ENCODE results near the gene VCL.
A peak's percentile ranks its signal among the peaks of the same experiment; 100 is the strongest.
"Not testable (repeated sequence)": the region's sequence is repeated elsewhere in the genome, so short reads cannot be mapped to it uniquely, and the experiment has no call there.

VCL gene

DNA sequence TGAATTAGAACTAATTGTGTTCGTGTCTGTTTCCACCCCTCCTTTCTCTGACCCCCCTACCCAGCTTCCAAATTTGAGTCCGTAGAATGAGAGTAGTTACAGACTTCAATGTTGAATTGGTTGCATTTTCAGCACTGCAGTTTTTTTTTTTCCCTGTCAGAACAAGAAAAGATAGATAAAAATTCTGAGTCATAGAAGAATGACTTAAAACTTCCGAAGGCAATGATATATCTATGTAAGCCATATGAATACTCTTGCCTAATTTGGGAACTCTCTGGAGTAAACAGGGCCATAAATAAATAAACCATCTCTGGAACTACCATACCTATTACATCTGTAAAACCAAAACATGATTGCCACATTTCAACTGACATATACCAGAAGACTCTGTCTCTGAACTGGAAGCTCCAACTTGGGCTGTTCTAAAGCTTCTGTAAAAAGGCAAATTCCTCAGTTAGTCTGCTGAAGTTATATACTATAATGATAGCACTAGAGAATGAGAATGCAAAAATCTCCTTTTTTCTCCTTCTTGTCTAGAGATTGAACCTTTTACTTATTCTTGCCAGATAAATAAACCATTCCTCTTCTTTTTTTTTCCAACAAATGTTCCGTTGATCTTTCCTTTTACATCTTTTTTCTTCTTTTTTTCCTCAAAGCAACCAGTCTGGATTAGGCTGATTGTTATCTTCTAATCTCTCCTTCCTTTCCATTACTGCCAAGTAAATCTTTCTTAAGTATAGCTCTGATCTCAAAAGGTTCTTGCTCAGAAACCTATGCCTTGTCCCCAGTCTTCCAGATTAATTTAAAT lies 23.5 kb downstream of the VCL start:
- peak overlapping the region; percentile 4; the same call in 1 of the 2 replicates for H3K27ac ChIP-seq
- no peaks in the 10 kb centered on the region for H3K9me3 ChIP-seq
- H3K4me3 ChIP-seq: no peak overlapping the region
- H4K20me1 ChIP-seq: peaks cover 36% of the 10 kb centered on the region
- no peak for TF ChIP-seq Cebpa-rat (IDR thresholded peaks at IDR 0.05)
- no peak overlapping the region; the same call in 1 of the 2 replicates for H3K9ac ChIP-seq
- peak overlapping the region; percentile 37 for H3K4me2 ChIP-seq
- peaks cover 62% of the 10 kb centered on the region; the same call in 1 of the 2 replicates for H3K36me3 ChIP-seq
- H3K27me3 ChIP-seq: no peaks in the 10 kb centered on the region
- peaks cover 61% of the 10 kb centered on the region for H3K4me1 ChIP-seq

DNA sequence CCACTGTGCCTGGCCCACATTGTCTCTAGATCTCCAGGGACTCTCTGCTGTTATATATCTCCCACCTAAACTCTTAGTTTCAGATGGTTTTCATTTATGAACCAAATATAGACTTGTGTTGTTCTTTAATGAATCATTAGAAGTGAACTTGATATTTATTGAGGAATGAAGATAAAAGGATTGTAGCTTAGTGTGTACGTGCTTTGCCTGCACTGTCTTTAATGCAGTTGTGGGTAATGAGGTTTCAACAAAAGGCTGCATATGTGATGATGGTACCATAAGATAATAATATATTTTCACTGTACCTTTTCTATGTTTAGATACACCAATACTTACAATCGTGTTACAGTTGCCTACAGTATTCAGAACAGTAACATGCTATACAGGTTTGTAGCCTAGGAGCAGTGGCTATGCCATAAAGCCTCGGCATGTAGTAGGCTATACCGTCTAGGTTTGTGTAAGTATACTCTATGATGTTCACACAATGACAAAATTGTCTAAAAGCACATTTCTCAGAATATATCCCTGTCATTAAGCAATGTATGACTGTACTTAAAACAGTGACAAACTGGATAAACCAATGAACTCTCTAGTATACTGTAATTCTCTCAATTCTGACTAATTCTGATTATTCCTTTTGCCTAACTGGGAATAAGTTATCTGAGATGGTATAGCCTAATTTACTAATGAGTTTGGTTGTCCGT lies 25.2 kb downstream of the VCL start:
- no peak for TF ChIP-seq Cebpa-rat (IDR thresholded peaks at IDR 0.05)
- H4K20me1 ChIP-seq: peaks cover 45% of the 10 kb centered on the region
- H3K27ac ChIP-seq: no peak overlapping the region
- peaks cover 64% of the 10 kb centered on the region for H3K4me1 ChIP-seq
- no peak overlapping the region for H3K4me2 ChIP-seq
- H3K9ac ChIP-seq: no peak overlapping the region
- no peaks in the 10 kb centered on the region for H3K9me3 ChIP-seq
- H3K4me3 ChIP-seq: no peak overlapping the region
- no peaks in the 10 kb centered on the region for H3K27me3 ChIP-seq
- H3K36me3 ChIP-seq: peaks cover 55% of the 10 kb centered on the region; the same call in 1 of the 2 replicates

DNA sequence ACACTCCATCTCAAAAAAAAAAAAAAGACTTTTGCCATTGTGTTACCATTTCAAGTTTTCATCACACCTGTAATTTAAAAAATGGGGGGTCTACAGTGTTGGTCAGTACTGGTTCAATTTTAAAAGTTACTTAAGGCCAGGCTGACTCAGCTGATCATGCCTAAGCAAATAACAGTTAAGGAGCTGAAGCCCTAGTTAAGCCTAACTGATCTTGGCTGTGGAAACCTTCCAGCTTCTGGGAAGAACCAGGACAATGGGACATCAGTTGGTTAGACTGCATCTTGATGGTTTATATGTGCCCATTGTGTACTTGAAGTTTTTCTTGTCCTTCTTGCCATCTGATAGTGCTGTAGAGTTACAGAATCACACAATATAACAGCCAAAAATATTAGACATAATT lies 26.7 kb downstream of the VCL start:
- peaks cover 59% of the 10 kb centered on the region for H4K20me1 ChIP-seq
- H3K4me3 ChIP-seq: no peak overlapping the region
- H3K27me3 ChIP-seq: no peaks in the 10 kb centered on the region
- no peak for TF ChIP-seq Cebpa-rat (IDR thresholded peaks at IDR 0.05)
- H3K27ac ChIP-seq: no peak overlapping the region
- peaks cover 55% of the 10 kb centered on the region for H3K36me3 ChIP-seq
- no peak overlapping the region for H3K9ac ChIP-seq
- H3K4me1 ChIP-seq: peaks cover 73% of the 10 kb centered on the region
- H3K9me3 ChIP-seq: no peaks in the 10 kb centered on the region
- H3K4me2 ChIP-seq: no peak overlapping the region

DNA sequence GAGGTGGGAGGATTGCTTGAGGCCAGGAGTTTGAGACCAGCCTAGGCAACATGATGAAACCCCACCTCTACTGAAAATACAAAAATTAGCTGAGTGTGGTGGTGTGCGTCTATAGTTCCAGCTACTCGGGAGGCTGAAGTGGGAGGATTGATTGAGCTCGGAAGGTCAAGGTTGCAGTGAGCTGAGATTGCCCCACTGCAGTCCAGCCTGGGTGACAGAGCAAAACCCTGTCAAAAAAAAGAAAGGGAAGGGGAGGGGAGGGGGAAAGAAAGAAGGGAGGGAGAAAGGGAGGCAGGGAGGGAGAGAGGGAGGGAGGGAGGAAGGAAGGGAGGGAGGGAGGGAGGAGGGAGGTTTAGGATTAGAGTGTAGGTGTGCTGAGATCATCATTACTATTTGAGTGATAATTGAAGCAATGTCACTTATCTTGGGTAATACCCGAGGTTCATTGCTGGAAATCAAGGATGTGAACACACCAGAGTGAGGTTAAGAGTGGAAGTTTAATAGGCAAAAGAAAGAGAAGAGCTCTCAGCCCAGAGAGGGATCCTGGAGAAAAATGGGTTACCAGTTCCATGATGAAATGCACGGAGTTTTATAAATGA lies 27.6 kb downstream of the VCL start:
- Histone ChIP-seq H3K4me2 (0 out of 2 replicates have a peak overlapping the region, but pooled peaks have one; percentile 3), H3K27ac (0 out of 2 replicates have a peak overlapping the region, but pooled peaks have one; percentile 4), H3K27me3 (no peaks in the 10 kb centered on the region), H4K20me1 (peaks cover 63% of the 10 kb centered on the region), H3K9me3 (no peaks in the 10 kb centered on the region), H3K9ac (no peak overlapping the region), H3K4me3 (no peak overlapping the region), H3K36me3 (peaks cover 51% of the 10 kb centered on the region), H3K4me1 (peaks cover 72% of the 10 kb centered on the region)
- no peak for TF ChIP-seq Cebpa-rat (IDR thresholded peaks at IDR 0.05)

DNA sequence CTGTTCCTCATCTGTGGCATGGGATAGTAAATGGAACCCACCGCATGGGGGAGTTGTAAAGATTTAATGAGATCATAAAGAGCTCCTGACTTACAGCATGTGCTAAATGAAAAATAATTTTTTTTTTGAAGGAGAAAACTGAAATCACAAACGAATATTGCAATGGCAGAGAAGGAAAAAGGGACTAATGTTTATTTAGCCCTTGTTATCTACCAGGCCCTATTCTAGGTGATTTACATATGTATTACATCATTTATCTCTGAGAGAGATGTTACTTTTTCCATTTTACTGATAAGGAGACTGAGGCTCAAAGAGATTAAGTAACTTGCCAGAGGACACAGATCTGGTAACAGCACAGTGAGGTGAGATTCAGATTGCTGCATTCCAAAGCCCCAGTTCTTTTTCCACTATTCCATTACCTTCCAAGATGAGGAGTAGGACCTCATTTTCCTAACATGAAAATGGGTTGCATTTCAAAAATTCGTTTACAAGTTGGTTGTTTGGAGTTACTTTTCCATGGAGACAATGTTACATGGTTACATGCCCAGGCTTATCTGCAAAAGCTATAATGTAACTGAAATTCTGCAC lies 28.6 kb downstream of the VCL start:
- Histone ChIP-seq H3K4me3 (no peak overlapping the region), H3K9me3 (no peaks in the 10 kb centered on the region), H3K27me3 (no peaks in the 10 kb centered on the region), H3K4me2 (no peak overlapping the region; the same call in 1 of the 2 replicates), H3K36me3 (peaks cover 61% of the 10 kb centered on the region), H3K27ac (no peak overlapping the region), H3K9ac (no peak overlapping the region), H3K4me1 (peaks cover 72% of the 10 kb centered on the region), H4K20me1 (peaks cover 57% of the 10 kb centered on the region)
- TF ChIP-seq Cebpa-rat (IDR thresholded peaks at IDR 0.05): no peak

DNA sequence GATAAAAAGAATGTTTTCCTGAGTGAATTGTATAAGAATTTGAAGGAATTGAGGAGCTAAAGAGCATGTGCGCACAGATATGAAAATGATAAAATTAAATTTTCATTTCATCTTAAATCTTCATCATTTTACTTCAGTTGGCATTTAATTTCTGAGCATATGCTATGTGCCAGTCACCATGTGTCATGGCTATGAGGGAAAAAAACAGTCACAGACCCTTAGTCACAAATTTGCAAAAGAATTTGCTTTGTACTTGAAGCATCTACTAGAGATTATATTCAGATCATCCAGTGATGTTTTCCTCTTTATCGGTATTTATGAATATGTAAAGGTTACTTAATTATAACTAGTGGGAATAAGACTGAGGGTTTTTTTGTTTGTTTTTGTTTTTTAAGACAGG lies 29.8 kb downstream of the VCL start:
- Histone ChIP-seq H3K4me3 (no peak overlapping the region), H3K9ac (no peak overlapping the region), H3K4me1 (peaks cover 67% of the 10 kb centered on the region), H3K27ac (no peak overlapping the region), H3K4me2 (no peak overlapping the region), H3K9me3 (no peaks in the 10 kb centered on the region), H4K20me1 (peaks cover 57% of the 10 kb centered on the region), H3K27me3 (no peaks in the 10 kb centered on the region), H3K36me3 (peaks cover 60% of the 10 kb centered on the region)
- TF ChIP-seq Cebpa-rat (IDR thresholded peaks at IDR 0.05): no peak

DNA sequence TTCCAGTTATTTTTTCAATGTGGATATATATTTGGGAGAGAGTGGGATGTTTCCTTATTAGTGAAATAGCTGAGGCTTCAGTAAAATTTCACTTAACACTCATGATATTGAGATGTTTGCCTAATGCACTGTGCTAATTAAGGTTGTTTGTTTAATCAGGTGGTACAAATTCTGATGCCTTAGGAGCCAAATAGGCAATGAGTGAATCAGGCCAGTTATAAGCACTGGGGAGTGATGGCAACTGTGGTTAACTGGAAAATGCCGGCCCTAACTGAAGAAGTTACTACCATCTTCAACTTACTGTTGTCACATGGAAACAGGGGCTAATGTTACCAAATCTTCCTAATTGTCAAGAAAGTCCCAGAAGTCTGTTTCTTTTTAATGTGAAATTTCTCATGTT lies 32.0 kb downstream of the VCL start:
- H3K27me3 ChIP-seq: no peaks in the 10 kb centered on the region
- no peak overlapping the region for H3K9ac ChIP-seq
- peaks cover 62% of the 10 kb centered on the region for H4K20me1 ChIP-seq
- peaks cover 54% of the 10 kb centered on the region for H3K36me3 ChIP-seq
- no peak overlapping the region for H3K4me2 ChIP-seq
- TF ChIP-seq Cebpa-rat (IDR thresholded peaks at IDR 0.05): no peak
- H3K9me3 ChIP-seq: no peaks in the 10 kb centered on the region
- peaks cover 76% of the 10 kb centered on the region for H3K4me1 ChIP-seq
- no peak overlapping the region for H3K27ac ChIP-seq
- no peak overlapping the region for H3K4me3 ChIP-seq

DNA sequence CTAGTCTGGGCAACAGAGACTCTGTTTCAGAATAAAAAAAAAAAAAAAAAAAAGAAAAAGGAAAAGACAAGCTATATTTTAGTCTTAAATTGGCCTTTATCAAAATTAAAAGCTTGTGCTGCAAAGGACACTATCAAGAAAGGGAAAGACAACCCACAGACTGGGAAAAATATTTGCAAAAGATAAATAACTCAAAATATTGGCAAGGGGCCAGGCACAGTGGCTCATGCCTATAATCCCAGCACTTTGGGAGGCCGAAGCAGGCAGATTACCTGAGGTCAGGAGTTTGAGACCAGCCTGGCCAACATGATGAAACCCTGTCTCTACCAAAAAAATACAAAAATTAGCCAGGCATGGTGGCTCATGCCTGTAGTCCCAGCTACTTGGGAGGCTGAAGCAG lies 34.3 kb downstream of the VCL start:
- not testable (repeated sequence) for H3K27ac ChIP-seq, H3K27me3 ChIP-seq, H3K9ac ChIP-seq, H3K4me2 ChIP-seq, H3K4me3 ChIP-seq, H3K9me3 ChIP-seq
- Histone ChIP-seq H4K20me1 (peaks cover 51% of the 10 kb centered on the region), H3K36me3 (peaks cover 55% of the 10 kb centered on the region), H3K4me1 (peaks cover 71% of the 10 kb centered on the region)

DNA sequence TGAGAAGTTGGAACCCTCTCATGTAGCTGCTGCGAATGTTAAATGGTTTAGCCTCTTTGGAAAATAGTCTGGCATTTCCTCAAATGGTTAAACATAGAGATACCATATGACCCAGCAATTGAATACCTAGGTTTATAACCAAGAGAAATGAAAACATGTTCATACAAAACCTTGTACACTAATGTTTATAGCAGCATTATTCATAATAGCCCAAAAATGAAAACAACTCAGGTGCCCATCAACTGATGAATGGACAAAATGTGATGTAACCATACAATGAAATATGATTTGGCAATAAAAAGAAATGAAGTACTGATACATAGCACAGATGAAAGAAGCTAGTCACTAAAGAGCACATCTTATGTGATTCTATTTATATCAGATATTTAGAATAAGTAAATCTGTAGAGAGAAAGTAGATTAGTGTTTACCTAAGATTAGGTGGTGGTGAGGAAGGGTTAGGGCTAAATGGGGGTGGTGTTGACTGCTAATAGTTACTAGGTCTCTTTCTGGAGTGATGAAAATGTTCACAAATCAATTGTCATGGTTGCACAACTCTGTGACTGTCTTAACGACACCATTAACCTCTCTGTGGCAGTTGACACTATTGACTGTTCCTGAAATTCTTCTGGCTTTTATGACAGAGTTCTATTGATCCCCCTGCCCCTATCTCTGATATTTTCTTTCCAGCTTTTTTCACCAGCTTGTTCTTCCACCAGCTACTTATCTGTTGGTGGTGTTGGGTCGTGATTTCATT lies 35.2 kb downstream of the VCL start:
- peaks cover 80% of the 10 kb centered on the region for H3K4me1 ChIP-seq
- peaks cover 58% of the 10 kb centered on the region for H3K36me3 ChIP-seq
- H3K27me3 ChIP-seq: no peaks in the 10 kb centered on the region
- no peak overlapping the region for H3K4me2 ChIP-seq
- H3K9ac ChIP-seq: no peak overlapping the region
- no peak overlapping the region for H3K27ac ChIP-seq
- TF ChIP-seq Cebpa-rat (IDR thresholded peaks at IDR 0.05): no peak
- H3K4me3 ChIP-seq: no peak overlapping the region
- H3K9me3 ChIP-seq: no peaks in the 10 kb centered on the region
- peaks cover 50% of the 10 kb centered on the region for H4K20me1 ChIP-seq

All from BLaER1 (cell line).